CD4-positive, alpha-beta T cell treated with Interleukin-10 for 1 hour (primary cell): ENCODE results near the gene SAP30L.
A peak's percentile ranks its signal among the peaks of the same experiment; 100 is the strongest.

Experiments used
- DNase-seq: peaks from one replicate; pipeline ENCODE4 v3.0.0-alpha.2; 2020

Gene SAP30L

DNA sequence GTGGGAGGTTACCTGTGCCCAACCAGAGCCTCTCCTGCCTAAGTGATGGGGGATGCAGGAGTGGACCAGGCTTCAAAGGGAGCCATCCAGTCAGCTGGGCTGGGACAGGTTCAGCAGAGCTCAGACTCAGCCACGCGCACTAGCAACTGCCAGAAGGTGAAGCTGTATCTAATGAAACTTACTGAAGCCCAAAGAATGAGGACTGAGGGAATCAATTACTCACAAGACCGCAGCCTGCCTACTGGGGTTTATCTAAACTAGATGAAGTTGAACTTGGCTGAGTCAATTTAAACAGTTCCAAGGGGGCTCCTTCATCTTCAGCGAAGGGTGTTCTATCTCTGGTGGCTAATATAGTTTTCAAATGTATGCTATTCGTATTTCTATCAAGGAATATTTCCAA, 20.9 kb downstream of the SAP30L start:
- no peak for DNase-seq

DNA sequence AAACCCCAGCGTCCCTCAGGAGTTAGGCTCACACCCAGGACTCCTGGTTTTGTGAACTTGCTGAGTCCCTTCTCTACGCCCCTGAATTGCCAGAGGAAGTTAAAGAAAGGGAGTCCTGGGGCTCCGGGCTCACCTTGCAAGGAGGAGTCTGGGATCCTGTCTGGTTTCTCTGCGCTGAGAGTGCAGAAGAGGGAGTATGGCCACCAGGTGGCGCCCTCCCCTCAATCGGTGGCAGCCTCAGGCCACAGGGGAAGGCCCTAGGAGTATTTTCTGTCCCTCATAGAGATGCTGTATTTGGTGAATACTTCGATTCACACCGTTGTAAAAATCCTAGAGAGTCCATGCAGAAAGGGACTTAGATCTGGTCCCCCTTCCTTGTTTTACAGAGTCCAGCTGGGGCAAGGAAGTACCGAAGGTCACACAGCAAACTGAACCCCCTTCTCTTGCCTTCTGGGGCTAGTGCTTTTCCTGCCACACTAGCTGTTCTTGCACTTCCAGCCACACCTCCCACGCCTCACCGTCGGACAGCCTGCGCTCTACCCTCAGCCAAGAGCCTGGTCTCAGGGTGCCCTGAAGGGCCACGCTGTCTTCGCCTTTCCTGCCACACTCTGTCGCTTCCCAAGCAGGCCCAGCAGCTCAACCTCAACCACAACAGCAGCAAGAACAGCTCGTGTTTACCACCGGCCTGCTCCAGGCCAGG, 22.0 kb downstream of the SAP30L start:
- DNase-seq: peak; percentile 67

GRCh38 chr5:154470137-154470536, 24.3 kb downstream of the SAP30L start:
- no peak for DNase-seq

- DNase-seq: no peak
These were observed 25.4 kb downstream of the SAP30L start for GRCh38 chr5:154470947-154471870.

- no peak for DNase-seq
These were observed 27.2 kb downstream of the SAP30L start for GRCh38 chr5:154472871-154473580.

- no peak for DNase-seq
These were observed 27.9 kb downstream of the SAP30L start for GRCh38 chr5:154473581-154474283.

DNA sequence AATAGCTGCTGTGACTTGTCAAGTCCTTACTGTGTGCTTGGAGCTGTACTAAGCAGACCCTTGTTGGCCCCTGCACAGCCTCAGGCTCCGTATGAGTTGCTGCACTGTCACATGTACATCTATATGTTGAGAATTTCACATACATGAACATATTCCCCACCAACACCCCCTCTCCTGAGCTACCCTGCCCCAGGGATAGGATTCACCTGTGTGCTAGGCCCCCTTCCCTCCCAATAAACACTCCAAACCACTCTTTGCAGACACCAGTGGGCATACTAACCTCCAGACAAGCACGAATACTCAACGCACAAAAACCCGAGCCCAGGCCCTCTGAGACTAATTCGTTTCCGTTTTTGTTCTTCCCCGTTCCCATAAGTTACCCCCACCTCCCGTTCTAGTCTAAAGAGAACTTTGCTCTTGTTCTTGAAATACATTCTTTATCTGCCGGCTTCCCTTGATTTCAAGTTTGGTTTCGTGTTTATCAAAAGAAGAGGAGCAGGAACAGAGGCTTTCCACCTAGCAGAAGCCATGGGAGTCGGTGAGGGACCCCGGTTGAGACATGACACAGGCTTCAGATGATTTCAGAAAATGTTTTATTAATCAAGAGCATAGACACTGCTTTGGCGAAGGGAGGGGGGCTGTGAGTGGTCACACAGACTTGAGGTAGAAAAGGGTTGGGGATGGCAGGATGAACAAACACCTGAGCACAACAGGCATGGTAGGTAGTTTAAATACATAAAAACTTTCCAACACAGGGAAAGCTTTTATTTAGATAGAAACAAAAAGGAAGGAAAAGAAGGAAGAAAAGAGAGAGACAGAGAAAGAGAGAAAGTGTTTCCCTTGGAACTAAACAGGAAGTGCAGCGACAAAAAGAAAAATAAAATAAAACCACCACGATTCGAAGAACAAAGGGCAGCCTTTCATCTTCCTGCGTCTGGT, 28.9 kb downstream of the SAP30L start:
- no peak for DNase-seq

- DNase-seq: no peak
These were observed 30.0 kb downstream of the SAP30L start for GRCh38 chr5:154475591-154476353.

- DNase-seq: no peak
These were observed 30.8 kb downstream of the SAP30L start for GRCh38 chr5:154476354-154477205.

DNA sequence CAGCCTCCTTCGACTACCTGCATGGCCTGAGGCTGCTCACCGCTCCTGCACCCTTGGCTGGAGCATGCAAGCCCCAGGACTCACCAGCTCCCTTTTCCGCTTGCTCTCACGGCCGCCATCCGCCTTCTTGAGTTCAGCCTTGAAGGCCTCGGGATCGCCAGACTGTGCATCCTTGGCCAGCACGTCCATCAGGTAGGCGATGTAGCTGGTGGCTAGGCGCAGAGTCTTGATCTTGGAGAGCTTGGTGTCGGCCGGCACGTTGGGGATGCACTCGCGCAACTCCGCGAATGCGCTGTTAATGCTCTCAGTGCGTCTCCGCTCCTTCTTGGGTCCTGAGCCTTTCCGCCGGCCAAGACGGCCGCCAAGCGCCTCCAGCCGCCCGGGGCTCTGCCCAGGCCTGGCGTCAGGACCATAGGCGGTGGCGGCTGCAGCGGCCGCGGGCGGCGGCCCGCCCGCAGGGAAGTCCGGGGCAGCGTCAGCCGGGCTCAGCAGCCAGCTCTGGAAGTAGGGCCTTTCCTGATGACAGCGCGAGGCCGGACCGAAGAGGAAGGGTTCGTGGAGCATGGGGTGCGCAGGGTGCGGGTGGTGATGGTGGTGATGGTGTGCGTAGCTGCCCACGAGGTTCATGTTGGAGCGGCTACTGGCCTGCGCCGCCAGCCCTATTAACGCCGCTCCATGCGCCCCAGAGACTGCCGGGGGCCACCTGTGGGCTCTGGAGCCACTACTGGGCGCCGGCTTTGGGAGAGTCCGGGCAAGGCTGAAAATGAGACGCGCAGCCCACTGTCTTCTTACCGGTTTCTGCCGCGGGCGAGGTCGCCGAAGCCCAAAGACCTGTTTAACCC, 31.8 kb downstream of the SAP30L start:
- no peak for DNase-seq

DNA sequence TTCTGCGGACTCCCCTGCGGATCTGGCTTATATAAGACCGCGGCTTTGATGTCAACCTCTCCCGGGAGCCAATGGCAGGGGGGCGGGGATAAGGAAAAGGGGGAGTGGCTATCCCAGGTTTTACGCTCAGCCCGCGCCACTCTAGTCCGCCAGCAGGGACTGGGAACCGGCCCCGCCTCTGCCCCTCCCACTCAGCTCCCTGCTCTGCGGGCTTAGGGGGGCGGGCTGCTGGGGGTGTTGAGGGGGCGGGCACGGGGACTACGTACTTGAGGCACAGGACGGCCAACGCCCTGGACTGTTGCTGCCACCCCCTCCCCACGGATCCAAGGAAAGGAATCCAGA, 32.4 kb downstream of the SAP30L start, which contains the start of gene HAND1:
HAND1 (minus strand) TSS at position 4 of the 342 bp plus-strand sequence. CDS start 219 bp downstream, outside the sequence.
- no peak for DNase-seq

- DNase-seq: no peak
These were observed 33.0 kb downstream of the SAP30L start for GRCh38 chr5:154478752-154479159.

- DNase-seq: no peak
These were observed 33.6 kb downstream of the SAP30L start for GRCh38 chr5:154479160-154479943.

DNA sequence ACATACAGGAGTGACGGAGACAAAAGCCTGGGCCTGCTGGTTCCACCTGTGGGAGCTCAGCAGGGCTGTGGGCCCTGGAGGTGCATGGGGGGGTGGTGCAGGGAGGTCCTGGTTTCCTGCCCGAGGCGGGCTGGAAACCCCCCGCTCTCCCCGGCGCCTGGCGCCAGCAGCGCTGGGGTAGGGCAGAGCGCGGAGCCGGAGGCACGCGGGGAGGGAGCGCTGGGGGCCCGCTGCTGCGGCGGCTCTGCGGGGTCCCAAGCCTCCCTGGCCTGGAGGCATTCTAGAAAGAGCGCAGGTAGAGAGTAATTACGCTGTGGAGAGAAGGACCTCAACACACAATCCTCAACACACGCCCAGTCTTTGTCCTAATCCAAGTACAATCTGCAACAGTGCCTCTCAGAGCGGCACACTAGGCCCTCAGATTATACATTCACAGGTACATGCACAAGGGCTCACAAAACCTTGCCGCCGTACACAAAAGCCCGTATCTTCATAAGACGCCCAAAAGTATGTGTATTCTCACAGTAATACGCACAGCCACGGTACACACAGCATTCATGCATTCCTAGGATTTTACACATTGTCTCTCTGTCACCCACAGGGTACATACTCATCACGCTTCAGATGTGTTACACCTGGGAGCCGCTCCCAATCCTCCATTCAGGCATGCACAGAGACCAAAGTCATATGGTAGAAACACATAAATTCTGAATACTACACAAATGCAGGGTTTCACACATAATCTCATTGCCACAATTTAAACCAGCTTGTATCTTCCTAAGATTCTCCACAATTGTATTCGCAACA, 34.4 kb downstream of the SAP30L start:
- no peak for DNase-seq

DNA sequence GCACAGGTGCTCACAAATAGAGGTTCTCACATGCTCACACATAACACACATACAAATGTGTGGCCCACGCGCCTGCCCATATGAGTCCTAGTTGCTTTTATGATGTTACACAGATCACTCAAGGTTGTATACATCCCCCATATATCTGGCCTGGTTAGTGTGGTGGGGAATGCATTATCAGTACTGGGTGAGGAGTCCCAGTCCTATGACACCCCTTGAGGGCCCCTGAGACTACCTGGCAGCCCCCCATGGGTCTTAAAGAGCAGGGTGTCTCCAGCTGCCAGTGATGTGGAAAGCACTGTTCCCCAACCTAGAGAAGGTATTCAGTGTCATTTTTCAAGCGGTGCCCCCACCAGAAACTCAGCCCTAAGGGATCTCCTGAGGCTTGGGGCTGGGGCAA, 35.0 kb downstream of the SAP30L start:
- no peak for DNase-seq

DNA sequence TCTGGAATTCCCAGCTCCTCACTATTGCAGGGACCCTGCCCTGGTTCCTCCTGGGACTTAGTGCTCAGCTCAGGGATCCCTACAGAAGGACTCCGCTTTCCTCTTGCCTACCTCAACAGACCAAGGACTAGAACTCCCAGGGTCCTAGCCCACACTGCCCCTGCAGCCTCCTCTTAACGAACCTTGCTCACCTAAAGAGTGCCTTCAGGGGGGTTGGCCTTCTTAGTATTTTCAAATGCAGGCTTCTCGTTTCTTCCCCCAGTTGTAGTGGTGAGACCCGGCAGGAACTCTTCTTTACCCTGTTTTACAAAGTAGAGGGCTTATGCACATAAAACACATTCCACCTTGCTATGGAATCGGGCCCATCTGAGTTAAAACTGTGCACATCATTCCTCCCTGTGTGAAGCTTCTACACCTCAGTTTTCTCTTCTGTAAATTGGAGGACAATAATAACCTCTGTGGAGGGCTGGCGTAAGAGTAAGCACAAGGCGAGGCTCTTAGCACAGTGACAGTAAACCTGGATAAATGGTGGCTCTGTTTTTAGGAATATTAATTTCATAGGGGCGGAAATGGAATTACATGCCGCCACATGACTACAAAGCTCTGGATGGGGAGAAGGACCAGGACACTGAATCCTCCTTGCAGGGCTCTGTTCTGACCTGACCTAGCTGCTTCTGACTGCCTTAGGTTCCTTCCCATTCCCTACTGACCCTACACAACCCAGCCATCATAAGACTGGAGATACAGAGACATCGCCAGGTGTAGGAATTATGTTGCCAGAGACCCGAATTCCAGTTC, 36.0 kb downstream of the SAP30L start:
- DNase-seq: no peak
